ENCODE data around the gene MYL5.

DNA sequence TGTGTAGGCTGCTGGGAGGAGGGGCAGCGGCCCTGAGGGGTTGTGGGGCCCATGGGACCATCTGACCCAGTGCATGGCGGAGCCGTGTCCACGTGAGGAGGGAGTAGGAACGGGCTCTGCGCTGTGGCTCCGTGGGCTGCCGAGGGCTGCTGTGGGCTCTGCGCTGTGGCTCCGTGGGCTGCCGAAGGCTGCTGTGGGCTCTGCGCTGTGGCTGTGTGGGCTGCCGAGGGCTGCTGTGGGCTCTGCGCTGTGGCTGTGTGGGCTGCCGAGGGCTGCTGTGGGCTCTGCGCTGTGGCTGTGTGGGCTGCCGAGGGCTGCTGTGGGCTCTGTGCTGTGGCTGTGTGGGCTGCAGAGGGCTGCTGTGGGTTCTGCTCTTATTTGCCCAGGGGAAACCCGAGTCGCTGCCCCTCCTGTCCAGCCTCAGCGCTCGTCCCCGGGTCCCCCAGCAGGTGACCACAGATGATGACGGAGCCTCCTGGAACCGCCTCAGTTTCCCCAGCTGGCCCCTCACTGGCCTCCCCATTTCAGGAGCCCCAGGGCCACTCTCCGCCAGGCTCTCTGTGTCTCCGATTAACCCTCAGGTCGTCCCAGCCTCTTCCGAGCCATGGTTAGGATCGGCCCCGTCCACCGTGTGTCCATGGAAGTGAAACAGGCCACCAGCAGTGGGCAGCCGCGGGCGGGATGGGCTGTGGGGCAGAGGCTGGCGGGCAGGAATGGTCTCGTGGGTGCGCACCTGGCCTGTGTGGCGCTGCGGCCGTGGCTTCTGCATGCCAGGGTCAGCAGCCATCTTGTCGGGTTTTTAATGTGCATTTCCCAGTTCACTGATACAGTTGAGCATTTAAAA is 51.3 kb downstream of the MYL5 start:
- TF ChIP-seq CTCF (IDR thresholded peaks at IDR 0.05) (no peak), POLR2AphosphoS5 (IDR thresholded peaks at IDR 0.05) (no peak)

All from breast epithelium (tissue), 3 donors.